ENCODE results near the gene C9orf85. TPM values are rescaled to one million over a fixed set of nuclear protein-coding genes. Genes with fewer than 3 reads are reported as not detected.

The C9orf85 gene
- total and polyA plus RNA-seq, 9 of the 15 experiments (the other 6 are each of a cell fraction or from before 2014, with no cell fraction given), result 6.7 to 17.6 (median 13.0) TPM

DNA sequence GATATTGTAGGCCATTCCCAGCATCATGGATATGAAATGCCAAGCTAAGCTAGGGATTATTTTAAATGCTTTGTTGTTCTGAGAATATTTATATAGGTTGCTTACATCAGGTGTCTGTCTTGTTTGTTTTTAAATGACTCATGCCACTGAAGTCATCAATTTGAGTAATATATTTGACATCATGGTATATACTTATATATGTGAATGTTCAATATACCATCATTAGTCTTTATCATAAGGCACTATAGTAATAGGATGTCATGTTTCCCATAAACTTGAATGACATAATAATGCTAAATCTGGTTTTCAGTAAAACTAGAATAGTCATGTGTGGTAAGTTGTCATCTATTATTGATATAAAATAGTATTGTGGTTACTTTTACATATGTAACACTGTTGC lies 13.1 kb downstream of the C9orf85 start:
- no peak for ATAC-seq
- Histone ChIP-seq H3K9me3 (replicated peaks; ENCODE audit: control insufficient read depth, insufficient read depth, low read depth, low read length) (no peaks in the 10 kb centered on the region), H2AFZ (ENCODE audit: low read depth, low read length) (no peak overlapping the region), H4K20me1 (replicated peaks; ENCODE audit: control insufficient read depth, insufficient read depth, low read length) (no peaks in the 10 kb centered on the region), H3K27ac (ENCODE audit: extremely low read depth, low read depth, low read length) (no peak overlapping the region), H3K9ac (ENCODE audit: insufficient read depth in 1 of 2, low read depth in 2 of 2, low read length in 2 of 2) (no peak overlapping the region), H3K36me3 (ENCODE audit: control insufficient read depth, insufficient read depth, low read length) (no peaks in the 10 kb centered on the region), H3K4me2 (ENCODE audit: insufficient read depth, low read length) (no peak overlapping the region), H3K9me1 (ENCODE audit: control insufficient read depth, insufficient read depth, low read length) (no peaks in the 10 kb centered on the region), H3K4me3 (no peak overlapping the region), H3K4me1 (replicated peaks in 1 of 2; ENCODE audit: control insufficient read depth in 2 of 2, insufficient read depth in 2 of 2, low read length in 2 of 2) (no peaks in the 10 kb centered on the region), H3K79me2 (ENCODE audit: control insufficient read depth, insufficient read depth, low read length) (no peaks in the 10 kb centered on the region; the same call in 2 of the 3 replicates), H3K27me3 (ENCODE audit: control insufficient read depth in 2 of 2, insufficient read depth in 2 of 2, low read length in 2 of 2) (no peaks in the 10 kb centered on the region)
- DNase-seq (ENCODE audit: extremely low read depth in 1 of 4, low spot score in 3 of 4), result no peak
- FAIRE-seq, result no peak
- intact Hi-C loops (cut with micrococcal nuclease), result no loop called here
- in situ Hi-C loops (cut with MboI), result no loop called here
- BruUV-seq (replicated peaks), result no TSS peak
- POLR2A ChIA-PET, result interaction anchor here (2.0 kb wide), 1 partner anchor 9 kb away, joined by 7 read pairs; no protein-coding TSS in a partner anchor
- TF ChIP-seq ZNF586 (CRISPR knock-in tag; conservative IDR thresholded peaks at IDR 0.05), result no peak
- TF ChIP-seq PRMT5 (CRISPR knock-in tag; IDR thresholded peaks at IDR 0.05), result no peak
- CTCF ChIA-PET (ENCODE audit: low intra/inter-chr PET ratio), result no interaction called here

DNA sequence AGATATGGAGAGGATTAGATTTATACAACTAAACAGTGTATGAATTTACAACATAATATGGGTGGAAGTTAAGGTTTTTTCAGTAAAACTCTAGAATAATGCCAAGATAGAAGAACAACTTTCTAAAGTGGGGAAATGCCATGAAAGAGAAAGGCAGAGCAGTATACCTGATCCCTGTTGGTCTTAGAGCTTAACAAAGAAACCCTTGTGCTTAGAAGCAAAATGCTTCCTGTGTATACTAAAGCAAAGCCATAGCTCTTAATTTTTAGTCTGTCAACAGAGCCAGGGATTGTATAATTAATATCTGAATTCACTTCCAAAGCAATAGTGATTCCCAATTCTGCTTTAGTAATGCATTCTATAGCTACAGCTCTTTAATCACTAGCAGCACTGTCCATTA lies 14.4 kb downstream of the C9orf85 start:
- Histone ChIP-seq H4K20me1 (replicated peaks; ENCODE audit: control insufficient read depth, insufficient read depth, low read length) (no peaks in the 10 kb centered on the region), H3K79me2 (ENCODE audit: control insufficient read depth, insufficient read depth, low read length) (no peaks in the 10 kb centered on the region; the same call in 2 of the 3 replicates), H2AFZ (ENCODE audit: low read depth, low read length) (no peak overlapping the region), H3K4me1 (replicated peaks in 1 of 2; ENCODE audit: control insufficient read depth in 2 of 2, insufficient read depth in 2 of 2, low read length in 2 of 2) (no peaks in the 10 kb centered on the region), H3K27ac (ENCODE audit: extremely low read depth, low read depth, low read length) (no peak overlapping the region), H3K36me3 (ENCODE audit: control insufficient read depth, insufficient read depth, low read length) (no peaks in the 10 kb centered on the region), H3K9me3 (replicated peaks; ENCODE audit: control insufficient read depth, insufficient read depth, low read depth, low read length) (no peaks in the 10 kb centered on the region), H3K4me3 (no peak overlapping the region), H3K4me2 (ENCODE audit: insufficient read depth, low read length) (no peak overlapping the region), H3K27me3 (ENCODE audit: control insufficient read depth in 2 of 2, insufficient read depth in 2 of 2, low read length in 2 of 2) (no peaks in the 10 kb centered on the region), H3K9ac (ENCODE audit: insufficient read depth in 1 of 2, low read depth in 2 of 2, low read length in 2 of 2) (no peak overlapping the region), H3K9me1 (ENCODE audit: control insufficient read depth, insufficient read depth, low read length) (no peaks in the 10 kb centered on the region)
- BruUV-seq (replicated peaks), result no TSS peak
- DNase-seq (ENCODE audit: extremely low read depth in 1 of 4, low spot score in 3 of 4), result no peak
- ChIA-PET POLR2A (interaction anchor here (1.0 to 2.0 kb wide), 2 partner anchors 11 to 13 kb away, joined by 3 to 7 read pairs; no protein-coding TSS in a partner anchor), CTCF (ENCODE audit: low intra/inter-chr PET ratio) (no interaction called here)
- intact Hi-C loops (cut with micrococcal nuclease) (no loop called here), in situ Hi-C loops (cut with MboI) (no loop called here)
- no peak for FAIRE-seq
- no peak for ATAC-seq
- no peak for TF ChIP-seq ZNF551 (CRISPR knock-in tag; IDR thresholded peaks at IDR 0.05)
- TF ChIP-seq, protein P1, sequence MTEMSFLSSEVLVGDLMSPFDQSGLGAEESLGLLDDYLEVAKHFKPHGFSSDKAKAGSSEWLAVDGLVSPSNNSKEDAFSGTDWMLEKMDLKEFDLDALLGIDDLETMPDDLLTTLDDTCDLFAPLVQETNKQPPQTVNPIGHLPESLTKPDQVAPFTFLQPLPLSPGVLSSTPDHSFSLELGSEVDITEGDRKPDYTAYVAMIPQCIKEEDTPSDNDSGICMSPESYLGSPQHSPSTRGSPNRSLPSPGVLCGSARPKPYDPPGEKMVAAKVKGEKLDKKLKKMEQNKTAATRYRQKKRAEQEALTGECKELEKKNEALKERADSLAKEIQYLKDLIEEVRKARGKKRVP (CRISPR knock-in tag; IDR thresholded peaks at IDR 0.05), result no peak
- TF ChIP-seq YY1 (IDR thresholded peaks at IDR 0.05; ENCODE audit: borderline replicate concordance in 1 of 3, control insufficient read depth in 1 of 3, extremely low read depth in 1 of 3, insufficient read depth in 3 of 3, insufficient read length in 1 of 3, insufficient replicate concordance in 2 of 3, low read depth in 1 of 3, low read length in 2 of 3), result no peak
- no peak for TF ChIP-seq ARID2 (IDR thresholded peaks at IDR 0.05)
- no peak for TF ChIP-seq GTF2F1 (IDR thresholded peaks at IDR 0.05; ENCODE audit: low read depth, low read length)
- TF ChIP-seq, protein P2, sequence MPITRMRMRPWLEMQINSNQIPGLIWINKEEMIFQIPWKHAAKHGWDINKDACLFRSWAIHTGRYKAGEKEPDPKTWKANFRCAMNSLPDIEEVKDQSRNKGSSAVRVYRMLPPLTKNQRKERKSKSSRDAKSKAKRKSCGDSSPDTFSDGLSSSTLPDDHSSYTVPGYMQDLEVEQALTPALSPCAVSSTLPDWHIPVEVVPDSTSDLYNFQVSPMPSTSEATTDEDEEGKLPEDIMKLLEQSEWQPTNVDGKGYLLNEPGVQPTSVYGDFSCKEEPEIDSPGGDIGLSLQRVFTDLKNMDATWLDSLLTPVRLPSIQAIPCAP (CRISPR knock-in tag; IDR thresholded peaks at IDR 0.05; ENCODE audit: borderline replicate concordance), result no peak
- TF ChIP-seq RBM17 (IDR thresholded peaks at IDR 0.05; ENCODE audit: borderline replicate concordance, low read depth, low read length), result no peak
- no peak for TF ChIP-seq FOXA1 (IDR thresholded peaks at IDR 0.05; ENCODE audit: borderline replicate concordance)
- TF ChIP-seq ILF3 (IDR thresholded peaks at IDR 0.05; ENCODE audit: borderline replicate concordance), result no peak
- no peak for TF ChIP-seq U2AF1 (optimal IDR thresholded peaks at IDR 0.05; ENCODE audit: low read depth, low read length)
- TF ChIP-seq, protein P3, sequence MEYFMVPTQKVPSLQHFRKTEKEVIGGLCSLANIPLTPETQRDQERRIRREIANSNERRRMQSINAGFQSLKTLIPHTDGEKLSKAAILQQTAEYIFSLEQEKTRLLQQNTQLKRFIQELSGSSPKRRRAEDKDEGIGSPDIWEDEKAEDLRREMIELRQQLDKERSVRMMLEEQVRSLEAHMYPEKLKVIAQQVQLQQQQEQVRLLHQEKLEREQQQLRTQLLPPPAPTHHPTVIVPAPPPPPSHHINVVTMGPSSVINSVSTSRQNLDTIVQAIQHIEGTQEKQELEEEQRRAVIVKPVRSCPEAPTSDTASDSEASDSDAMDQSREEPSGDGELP (CRISPR knock-in tag; IDR thresholded peaks at IDR 0.05; ENCODE audit: borderline replicate concordance), result no peak
